K562 (cell line): Measurements from ENCODE around the gene SEPHS1. TPM values are rescaled to one million over a fixed set of nuclear protein-coding genes. Genes with fewer than 3 reads are reported as not detected.

Source experiments
- CXXC5 ChIP-seq: fragments of 250-450 bp; sonication (Bioruptor Pico); IDR thresholded peaks from 2 replicates; pipeline ENCODE4 v1.8.0; 2022; ENCODE audit warnings: inconsistent platforms, mild to moderate bottlenecking, moderate library complexity
- DLX4 ChIP-seq: fragments of 250-450 bp; sonication (Bioruptor Pico); IDR thresholded peaks from 2 replicates; pipeline ENCODE4 v1.6.1; 2021; ENCODE audit warnings: mild to moderate bottlenecking
- ELF4 ChIP-seq: fragments of 450-650 bp; formaldehyde crosslinking; IDR thresholded peaks from 2 replicates; pipeline ENCODE4 v1.4.0; 2022; ENCODE audit warnings: missing genetic modification characterization
- GTF2A2 ChIP-seq: IDR thresholded peaks from 2 replicates; pipeline ENCODE4 v1.6.1; 2016; ENCODE audit warnings: mild to moderate bottlenecking, missing genetic modification characterization, missing compliant biosample characterization
- HES1 ChIP-seq: fragments of 450-650 bp; IDR thresholded peaks from 2 replicates; pipeline ENCODE4 v1.6.1; 2016; ENCODE audit warnings: low read depth, mild to moderate bottlenecking, moderate library complexity
- HNRNPL ChIP-seq: fragments of 200-400 bp; formaldehyde crosslinking; IDR thresholded peaks from 2 replicates; pipeline ENCODE4 v1.6.1; 2017; ENCODE audit warnings: low read depth, mild to moderate bottlenecking, low read length
- MITF ChIP-seq: IDR thresholded peaks from 2 replicates; pipeline ENCODE4 v1.6.1; 2014; ENCODE audit warnings: antibody characterized with exemption
- NR4A1 ChIP-seq, 2 experiments: fragments of 250-450 bp in 1 of 2; fragments of 450-650 bp in 1 of 2; sonication (Bioruptor Pico) in 1 of 2; IDR thresholded peaks; 2 replicates each; pipeline versions ENCODE4 v1.4.0 to v1.6.1; 2016 to 2020; ENCODE audit warnings: mild to moderate bottlenecking in 2 of 2, missing compliant biosample characterization in 1 of 2, missing genetic modification characterization in 1 of 2, moderate library complexity in 1 of 2
- PCBP1 ChIP-seq: fragments of 200-400 bp; formaldehyde crosslinking; IDR thresholded peaks from 2 replicates; pipeline ENCODE4 v1.6.1; 2018; ENCODE audit warnings: mild to moderate bottlenecking, low read depth, low read length; ENCODE audit not compliant: poor library complexity, severe bottlenecking
- POLR3A ChIP-seq: IDR thresholded peaks from 2 replicates; pipeline ENCODE4 v1.6.1; 2011; ENCODE audit warnings: borderline replicate concordance, mild to moderate bottlenecking, moderate library complexity; ENCODE audit not compliant: insufficient read length, insufficient read depth; ENCODE audit errors: extremely low read depth
- TCFL5 ChIP-seq: fragments of 250-450 bp; sonication (Bioruptor Pico); conservative IDR thresholded peaks from 2 replicates; pipeline ENCODE4 v1.6.1; 2021; ENCODE audit warnings: mild to moderate bottlenecking, moderate library complexity, matching md5 sums
- THAP12 ChIP-seq: fragments of 250-450 bp; sonication (Bioruptor Pico); IDR thresholded peaks from 2 replicates; pipeline ENCODE4 v1.9.0; 2021; ENCODE audit warnings: mild to moderate bottlenecking, inconsistent platforms
- ZBTB49 ChIP-seq: sonication (generic); formaldehyde crosslinking; IDR thresholded peaks from 2 replicates; pipeline ENCODE4 v1.8.0; 2022; ENCODE audit warnings: missing genetic modification reagents, mild to moderate bottlenecking, borderline replicate concordance
- ZFX ChIP-seq: sonication (generic); formaldehyde crosslinking; IDR thresholded peaks from 2 replicates; pipeline ENCODE4 v1.8.0; 2022; ENCODE audit warnings: mild to moderate bottlenecking, missing genetic modification reagents, moderate library complexity
- ZNF253 ChIP-seq: fragments of 250-450 bp; sonication (Bioruptor Pico); conservative IDR thresholded peaks from 2 replicates; pipeline ENCODE4 v1.6.1; 2021; ENCODE audit warnings: mild to moderate bottlenecking
- ZNF274 ChIP-seq: IDR thresholded peaks from 2 replicates; pipeline ENCODE4 v1.6.1; 2011; ENCODE audit warnings: low read depth, mild to moderate bottlenecking, low read length, moderate library complexity, borderline replicate concordance
- ZNF3 ChIP-seq: fragments of 250-450 bp; sonication (Bioruptor Pico); IDR thresholded peaks from 2 replicates; pipeline ENCODE4 v1.5.0; 2021; ENCODE audit warnings: mild to moderate bottlenecking, moderate library complexity
- ZNF436 ChIP-seq: fragments of 250-450, 450-650 bp; sonication (Bioruptor Pico); formaldehyde crosslinking; IDR thresholded peaks from 2 replicates; pipeline ENCODE4 v1.7.0; 2020; ENCODE audit warnings: mild to moderate bottlenecking
- polyA plus RNA-seq, 8 experiments: library from polyadenylated mRNA; depleted of rRNA in 4 of 8; stranded (reverse) in 5 of 8; unstranded in 3 of 8; fragments of >200 nt; fragmentation: Nextera tagmentation in 2 of 8; fragmentation: Illumina TruSeq in 1 of 8; extraction: Ambion mirVana in 2 of 8; extraction: Trizol in 1 of 8; gene quantifications; 2 replicates each; pipeline versions ENCODE4 v1.2.1 to v1.2.3, GENCODE V29; 2011 to 2014; ENCODE audit warnings: inconsistent platforms in 1 of 8, missing spikeins in 1 of 8
- total RNA-seq, 7 experiments: library from RNA; depleted of rRNA in 6 of 7; stranded (reverse); fragments of >200 nt in 6 of 7; fragmentation: Illumina TruSeq in 2 of 7; extraction: Trizol in 2 of 7; gene quantifications; 2 replicates each; pipeline versions ENCODE4 v1.2.1 to v1.2.3, GENCODE V29; 2011 to 2021; ENCODE audit warnings: low replicate concordance in 1 of 7

Gene SEPHS1
- total and polyA plus RNA-seq, 9 of the 15 experiments (the other 6 are each of a cell fraction or from before 2014, with no cell fraction given), result 14.7 to 82.8 (median 41.8) TPM

- no peak for TF ChIP-seq DLX4 (CRISPR knock-in tag)
- no peak for TF ChIP-seq HES1
- TF ChIP-seq ELF4 (CRISPR knock-in tag), result no peak
- no peak for TF ChIP-seq ZBTB49 (CRISPR knock-in tag)
- peak; percentile 95 for TF ChIP-seq ZFX
- peak; percentile 31; the same call in 1 of the 2 replicates for TF ChIP-seq MITF
- TF ChIP-seq TCFL5 (CRISPR knock-in tag), result no peak
- peak; percentile 77 for TF ChIP-seq CXXC5 (CRISPR knock-in tag)
- TF ChIP-seq HNRNPL, result peak; percentile 96
- no peak for TF ChIP-seq ZNF436 (CRISPR knock-in tag)
- no peak for TF ChIP-seq ZNF274
- TF ChIP-seq ZNF3 (CRISPR knock-in tag), result no peak
- TF ChIP-seq THAP12 (CRISPR knock-in tag), result 0 out of 2 replicates have a peak, but pooled peaks have one; percentile 41
- peak; percentile 73 for TF ChIP-seq GTF2A2 (tag)
- TF ChIP-seq PCBP1, result peak; percentile 39
- TF ChIP-seq POLR3A, result no peak
- TF ChIP-seq ZNF253 (CRISPR knock-in tag), result no peak
- TF ChIP-seq NR4A1 (CRISPR knock-in tag; IDR thresholded peaks at IDR 0.05), result no peak
- TF ChIP-seq NR4A1 (tag; IDR thresholded peaks at IDR 0.05), result peak; percentile 58; the same call in 1 of the 2 replicates
Measured at GRCh38 chr10:13299437-13300287, 48.4 kb downstream of the SEPHS1 start, which contains the start of gene PHYH (continued).
